Renal pelvis (tissue), 12 donors: Measurements from ENCODE around the gene ADIPOR1. TPM values are rescaled to one million over a fixed set of nuclear protein-coding genes. Genes with fewer than 3 reads are reported as not detected.
A peak's percentile ranks its signal among the peaks of the same experiment; 100 is the strongest.
"Not testable (repeated sequence)": the region's sequence is repeated elsewhere in the genome, so short reads cannot be mapped to it uniquely, and the experiment has no call there.

ENCODE experiments used
- DNase-seq: peaks from one replicate; pipeline ENCODE4 v3.0.0-alpha.2; 2013
- long read RNA-seq, 16 experiments: transcript quantifications; one replicate each; lab custom pipeline, GENCODE V29; 2026
- polyA plus RNA-seq, 3 donors: library from polyadenylated mRNA; unstranded; fragments of 120-200 nt; gene quantifications; one replicate each; pipeline ENCODE4 v1.2.1, GENCODE V29; 2013; ENCODE audit not compliant: insufficient read length in 3 of 3

ADIPOR1 gene
- polyA plus RNA-seq: 10 to 100 TPM; 72.5 to 79.9 (median 74.9) TPM
- long read RNA-seq, donor 1, transcript ADIPOR1-201 (8 exons, 2,177 nt): major isoform, 45 of 52 reads
- long read RNA-seq, donor 1, partial matches to known transcripts: 7 of 52 reads
- long read RNA-seq, donor 1, other reads (novel, unspliced or antisense): 0 of 52 reads
- long read RNA-seq, donor 2, transcript ADIPOR1-201 (8 exons, 2,177 nt): major isoform, 42 of 49 reads
- long read RNA-seq, donor 2, partial matches to known transcripts: 6 of 49 reads
- long read RNA-seq, donor 2, other reads (novel, unspliced or antisense): 0 of 49 reads
- long read RNA-seq, donor 3, transcript ADIPOR1-201 (8 exons, 2,177 nt): major isoform, 27 of 37 reads
- long read RNA-seq, donor 3, partial matches to known transcripts: 8 of 37 reads
- long read RNA-seq, donor 3, other reads (novel, unspliced or antisense): 0 of 37 reads
- long read RNA-seq, donor 4, transcript ADIPOR1-201 (8 exons, 2,177 nt): major isoform, 33 of 40 reads
- long read RNA-seq, donor 4, partial matches to known transcripts: 6 of 40 reads
- long read RNA-seq, donor 4, other reads (novel, unspliced or antisense): 0 of 40 reads
- long read RNA-seq, donor 5, transcript ADIPOR1-201 (8 exons, 2,177 nt): major isoform, 19 of 19 reads
- long read RNA-seq, donor 5, partial matches to known transcripts: 0 of 19 reads
- long read RNA-seq, donor 5, other reads (novel, unspliced or antisense): 0 of 19 reads
- long read RNA-seq, donor 6, transcript ADIPOR1-201 (8 exons, 2,177 nt): major isoform, 41 of 46 reads
- long read RNA-seq, donor 6, partial matches to known transcripts: 5 of 46 reads
- long read RNA-seq, donor 6, other reads (novel, unspliced or antisense): 0 of 46 reads
- long read RNA-seq, donor 7, transcript ADIPOR1-201 (8 exons, 2,177 nt): major isoform, 35 of 45 reads
- long read RNA-seq, donor 7, partial matches to known transcripts: 7 of 45 reads
- long read RNA-seq, donor 7, other reads (novel, unspliced or antisense): 0 of 45 reads
- long read RNA-seq, donor 8, transcript ADIPOR1-201 (8 exons, 2,177 nt): major isoform, 18 of 19 reads
- long read RNA-seq, donor 8, partial matches to known transcripts: 0 of 19 reads
- long read RNA-seq, donor 8, other reads (novel, unspliced or antisense): 0 of 19 reads
- long read RNA-seq, donor 9, transcript ADIPOR1-201 (8 exons, 2,177 nt): major isoform, 42 of 52 reads
- long read RNA-seq, donor 9, partial matches to known transcripts: 10 of 52 reads
- long read RNA-seq, donor 9, other reads (novel, unspliced or antisense): 0 of 52 reads
- long read RNA-seq, donor 10, transcript ADIPOR1-201 (8 exons, 2,177 nt): major isoform, 27 of 40 reads
- long read RNA-seq, donor 10, partial matches to known transcripts: 11 of 40 reads
- long read RNA-seq, donor 10, other reads (novel, unspliced or antisense): 0 of 40 reads
- long read RNA-seq, donor 11, transcript ADIPOR1-201 (8 exons, 2,177 nt): major isoform, 32 of 39 reads
- long read RNA-seq, donor 11, partial matches to known transcripts: 7 of 39 reads
- long read RNA-seq, donor 11, other reads (novel, unspliced or antisense): 0 of 39 reads
- long read RNA-seq, donor 12, transcript ADIPOR1-201 (8 exons, 2,177 nt): major isoform, 41 of 53 reads
- long read RNA-seq, donor 12, partial matches to known transcripts: 11 of 53 reads
- long read RNA-seq, donor 12, other reads (novel, unspliced or antisense): 0 of 53 reads
- long read RNA-seq, donor 13, transcript ADIPOR1-201 (8 exons, 2,177 nt): major isoform, 16 of 18 reads
- long read RNA-seq, donor 13, partial matches to known transcripts: 0 of 18 reads
- long read RNA-seq, donor 13, other reads (novel, unspliced or antisense): 0 of 18 reads
- long read RNA-seq, donor 14: 0 reads
- long read RNA-seq, donor 15, transcript ADIPOR1-201 (8 exons, 2,177 nt): major isoform, 45 of 61 reads
- long read RNA-seq, donor 15, partial matches to known transcripts: 15 of 61 reads
- long read RNA-seq, donor 15, other reads (novel, unspliced or antisense): 0 of 61 reads
- long read RNA-seq, donor 16, transcript ADIPOR1-201 (8 exons, 2,177 nt): major isoform, 35 of 43 reads
- long read RNA-seq, donor 16, partial matches to known transcripts: 8 of 43 reads
- long read RNA-seq, donor 16, other reads (novel, unspliced or antisense): 0 of 43 reads

- DNase-seq: peak; percentile 88
These were observed at the start of gene ADIPOR1 for GRCh38 chr1:202957733-202958543. Gene ADIPOR1, minus strand, starts transcription at chr1:202958312. Its CDS starts 7,242 bp downstream, at chr1:202951070.

GRCh38 chr1:203006948-203007871 is 49.1 kb upstream of the ADIPOR1 start, which contains the start of gene TMEM183A:
Gene TMEM183A, plus strand, starts transcription at chr1:203007374. Its CDS starts 92 bp downstream, at chr1:203007466.
- DNase-seq: peak; percentile 98

- DNase-seq: not testable (repeated sequence)
These were observed 47.5 kb upstream of the ADIPOR1 start for GRCh38 chr1:203005395-203006142.

GRCh38 chr1:203002951-203003350 is 44.8 kb upstream of the ADIPOR1 start:
- DNase-seq: no peak

GRCh38 chr1:203001986-203002385 is 43.9 kb upstream of the ADIPOR1 start:
- no peak for DNase-seq

- DNase-seq: no peak
These were observed 42.3 kb upstream of the ADIPOR1 start for GRCh38 chr1:203000217-203000944.

- peak; percentile 54 for DNase-seq
These were observed 41.0 kb upstream of the ADIPOR1 start for GRCh38 chr1:202998836-202999750.

GRCh38 chr1:202994756-202995155 is 36.6 kb upstream of the ADIPOR1 start:
- DNase-seq: no peak

- DNase-seq: no peak
These were observed 33.0 kb upstream of the ADIPOR1 start for GRCh38 chr1:202991112-202991511.

- no peak for DNase-seq
These were observed 31.8 kb upstream of the ADIPOR1 start for GRCh38 chr1:202989879-202990278.

GRCh38 chr1:202987922-202988583 is 29.9 kb upstream of the ADIPOR1 start:
- no peak for DNase-seq

- no peak for DNase-seq
These were observed 29.1 kb upstream of the ADIPOR1 start for GRCh38 chr1:202987255-202987654.

GRCh38 chr1:202986120-202986519 is 28.0 kb upstream of the ADIPOR1 start:
- DNase-seq: not testable (repeated sequence)

- no peak for DNase-seq
These were observed 24.8 kb upstream of the ADIPOR1 start for GRCh38 chr1:202982715-202983430.
